B cell (primary cell): ENCODE measurements around the gene TRAPPC8. TPM values are rescaled to one million over a fixed set of nuclear protein-coding genes. Genes with fewer than 3 reads are reported as not detected.

Experiments used
- ATAC-seq: fragments of 200-7000 bp; cut with Tn5 transposase; one replicate; pipeline ENCODE4 v1.10.0; 2021; ENCODE audit warnings: low read depth, mild to moderate bottlenecking, moderate number of reproducible peaks, moderate library complexity
- CTCF ChIA-PET: fragments of 350-600 bp; sonication (Branson Sonifier 250); formaldehyde crosslinking; loops from one replicate; lab custom pipeline; 2021; ENCODE audit warnings: antibody characterized with exemption, inconsistent platforms; lab: Charles Lee
- POLR2A ChIA-PET: fragments of 350-600 bp; sonication (Branson Sonifier 250); formaldehyde crosslinking; loops from one replicate; lab custom pipeline; 2021; ENCODE audit warnings: antibody characterized with exemption; lab: Charles Lee
- DNase-seq: peaks from one replicate; pipeline ENCODE4 v3.0.0; 2013
- H2AFZ ChIP-seq: 2 replicates; pipeline ENCODE4 v1.6.1; 2012; ENCODE audit warnings: mild to moderate bottlenecking, low read depth, low read length; ENCODE audit not compliant: insufficient read depth, poor library complexity, severe bottlenecking
- H3K27ac ChIP-seq, 2 donors: 1 replicate in 1 of 2; 2 replicates in 1 of 2; pipeline ENCODE4 v1.5.1; 2012 to 2013; ENCODE audit warnings: low read length in 2 of 2, mild to moderate bottlenecking in 2 of 2, moderate library complexity in 1 of 2
- H3K27me3 ChIP-seq, 4 experiments: fragments of 200-600 bp in 1 of 4; sonication (generic) in 1 of 4; replicated peaks in 1 of 4; 1 replicate in 2 of 4; 2 replicates in 2 of 4; pipeline versions ENCODE4 v1.6.1 to v1.7.0; 2013 to 2016; ENCODE audit warnings: low read length in 3 of 4, mild to moderate bottlenecking in 2 of 4, mixed read lengths in 1 of 4, moderate library complexity in 1 of 4; ENCODE audit not compliant: insufficient read depth in 4 of 4, control insufficient read depth in 3 of 4; ENCODE audit errors: control extremely low read depth in 1 of 4
- H3K36me3 ChIP-seq, 2 experiments: replicated peaks in 1 of 2; 1 replicate in 1 of 2; 2 replicates in 1 of 2; pipeline versions ENCODE4 v1.6.1 to v1.7.1; 2013; ENCODE audit warnings: low read length in 1 of 2; ENCODE audit not compliant: insufficient read depth in 2 of 2, control insufficient read depth in 1 of 2; ENCODE audit errors: control extremely low read depth in 1 of 2, extremely low read depth in 1 of 2
- H3K4me1 ChIP-seq, 2 donors: fragments of 200-600 bp in 1 of 2; sonication (generic) in 1 of 2; 1 replicate in 1 of 2; 2 replicates in 1 of 2; pipeline versions ENCODE4 v1.5.1 to v1.6.1; 2013 to 2017; ENCODE audit warnings: low read length in 2 of 2; ENCODE audit not compliant: control insufficient read depth in 2 of 2, insufficient read depth in 2 of 2
- H3K4me2 ChIP-seq: replicated peaks from 2 replicates; pipeline ENCODE3; 2012; ENCODE audit warnings: mild to moderate bottlenecking, low read depth, low read length; ENCODE audit not compliant: poor library complexity, severe bottlenecking
- H3K4me3 ChIP-seq, 5 experiments: fragments of 200-600 bp in 1 of 5; sonication (generic) in 1 of 5; 1 replicate in 3 of 5; 2 replicates in 2 of 5; pipeline versions ENCODE4 v1.5.1 to v1.7.0; 2011 to 2016; ENCODE audit warnings: low read length in 4 of 5, mild to moderate bottlenecking in 4 of 5, low read depth in 2 of 5, control low read depth in 1 of 5, moderate library complexity in 1 of 5; ENCODE audit not compliant: insufficient read depth in 1 of 5; ENCODE audit errors: control extremely low read depth in 1 of 5, extremely low read depth in 1 of 5
- H3K79me2 ChIP-seq: fragments of 200-600 bp; sonication (generic); one replicate; pipeline ENCODE4 v1.6.0; 2016; ENCODE audit warnings: low read length; ENCODE audit not compliant: control insufficient read depth, insufficient read depth
- H3K9ac ChIP-seq: fragments of 200-600 bp; sonication (generic); 2 replicates; pipeline ENCODE4 v1.6.1; 2017; ENCODE audit warnings: mild to moderate bottlenecking, low read length, moderate library complexity
- H3K9me3 ChIP-seq, 3 donors: one replicate each; pipeline versions ENCODE4 v1.6.1 to v1.7.1; 2013; ENCODE audit warnings: low read length in 2 of 3; ENCODE audit not compliant: control insufficient read depth in 2 of 3, insufficient read depth in 1 of 3; ENCODE audit errors: control extremely low read depth in 1 of 3
- H4K20me1 ChIP-seq: 2 replicates; pipeline ENCODE4 v1.6.0; 2012; ENCODE audit warnings: mild to moderate bottlenecking, low read length; ENCODE audit not compliant: insufficient read depth, control insufficient read depth, poor library complexity, severe bottlenecking
- H3K27ac Mint-ChIP-seq: one replicate; pipeline ENCODE4 v1.8.0; 2021; ENCODE audit warnings: mixed read lengths
- H3K27me3 Mint-ChIP-seq: one replicate; pipeline ENCODE4 v1.8.0; 2021; ENCODE audit warnings: mixed read lengths
- H3K4me1 Mint-ChIP-seq: one replicate; pipeline ENCODE4 v1.8.0; 2021; ENCODE audit warnings: mixed read lengths
- H3K4me3 Mint-ChIP-seq: one replicate; pipeline ENCODE4 v1.8.0; 2021; ENCODE audit warnings: mixed read lengths
- H3K9me3 Mint-ChIP-seq: one replicate; pipeline ENCODE4 v1.8.0; 2022; ENCODE audit warnings: mixed read lengths; ENCODE audit not compliant: insufficient read depth
- CTCF ChIP-seq: fragments of 200-600 bp; IDR thresholded peaks from one replicate; pipeline ENCODE4 v1.8.0; 2022; ENCODE audit warnings: antibody characterized with exemption, mild to moderate bottlenecking
- EZH2 ChIP-seq: IDR thresholded peaks from 2 replicates; pipeline ENCODE4 v1.6.1; 2012; ENCODE audit warnings: borderline replicate concordance, low read depth, mild to moderate bottlenecking, moderate library complexity, low read length; ENCODE audit not compliant: insufficient read depth, poor library complexity, severe bottlenecking
- WGBS: methylation state at CpG from one replicate; pipeline ENCODE4 v1.1.5; 2013; ENCODE audit warnings: missing lambda C conversion rate; ENCODE audit not compliant: insufficient coverage; 5-methylcytosine and 5-hydroxymethylcytosine counted together
- intact Hi-C: fragments of 100-400 bp; cut with micrococcal nuclease; formaldehyde crosslinking; loops from one replicate; pipeline ENCODE4 v1.10.0; 2022
- polyA plus RNA-seq: library from polyadenylated mRNA; depleted of rRNA; stranded (reverse); fragments of >200 nt; gene quantifications from 2 replicates; pipeline ENCODE4 v1.2.3, GENCODE V29; 2012
- total RNA-seq, 2 donors: library from RNA; stranded (reverse); fragments of 120-200 nt in 1 of 2; gene quantifications; 1 replicate in 1 of 2; 2 replicates in 1 of 2; pipeline versions ENCODE4 v1.2.3 to v1.2.4, GENCODE V29; 2013 to 2022

Gene TRAPPC8
- total and polyA plus RNA-seq, 2 donors (not counting 1 experiment from before 2014, with no cell fraction given): 53.6 to 95.5 TPM

GRCh38 chr18:31791817-31792579 lies 150.9 kb downstream of the TRAPPC8 start:
- no peak overlapping the region for H2AFZ ChIP-seq
- ChIA-PET CTCF (no interaction called here), POLR2A (no interaction called here)
- no peak overlapping the region for H3K27ac ChIP-seq
- no peaks in the 10 kb centered on the region for H3K36me3 ChIP-seq
- ATAC-seq: no peak
- no peaks in the 10 kb centered on the region for H3K9me3 Mint-ChIP-seq
- DNase-seq: peak; percentile 5
- no peaks in the 10 kb centered on the region for H4K20me1 ChIP-seq
- intact Hi-C loops: no loop called here
- H3K9me3 ChIP-seq: no peaks in the 10 kb centered on the region
- H3K4me3 Mint-ChIP-seq: no peak overlapping the region
- H3K79me2 ChIP-seq: no peaks in the 10 kb centered on the region
- no peak overlapping the region for H3K4me3 ChIP-seq
- WGBS: 50% methylated on average over 2 of the region's 6 CpGs
- H3K27me3 Mint-ChIP-seq: no peaks in the 10 kb centered on the region
- peaks cover 10% of the 10 kb centered on the region for H3K4me1 Mint-ChIP-seq
- no peak overlapping the region for H3K27ac Mint-ChIP-seq
- no peak overlapping the region for H3K4me2 ChIP-seq
- TF ChIP-seq CTCF (no peak), EZH2 (no peak)
- no peak overlapping the region for H3K9ac ChIP-seq
- H3K27me3 ChIP-seq: no peaks in the 10 kb centered on the region
- H3K4me1 ChIP-seq: peaks cover 4 to 5% of the 10 kb centered on the region in 2 donors

- ATAC-seq: no peak
- Histone ChIP-seq H4K20me1 (no peaks in the 10 kb centered on the region), H3K9me3 (no peaks in the 10 kb centered on the region), H3K79me2 (no peaks in the 10 kb centered on the region), H3K4me1 (peaks cover 4 to 5% of the 10 kb centered on the region in 2 donors), H3K36me3 (no peaks in the 10 kb centered on the region), H3K27me3 (no peaks in the 10 kb centered on the region), H3K27ac (no peak overlapping the region), H3K4me3 (no peak overlapping the region), H3K9ac (no peak overlapping the region), H2AFZ (no peak overlapping the region), H3K4me2 (no peak overlapping the region)
- H3K9me3 Mint-ChIP-seq: no peaks in the 10 kb centered on the region
- no peaks in the 10 kb centered on the region for H3K27me3 Mint-ChIP-seq
- no peak for TF ChIP-seq EZH2
- TF ChIP-seq CTCF: no peak
- no peak overlapping the region for H3K27ac Mint-ChIP-seq
- WGBS: 94% methylated on average over 9 of the region's 10 CpGs
- intact Hi-C loops: no loop called here
- POLR2A ChIA-PET: no interaction called here
- CTCF ChIA-PET: no interaction called here
- peaks cover 10% of the 10 kb centered on the region for H3K4me1 Mint-ChIP-seq
- no peak overlapping the region for H3K4me3 Mint-ChIP-seq
- DNase-seq: no peak
Observed at GRCh38 chr18:31789409-31789808, 153.5 kb downstream of the TRAPPC8 start.
